ENCODE measurements around the gene TAF1C.

Gene TAF1C

GRCh38 chr16:84177741-84178073 is 9.2 kb downstream of the TAF1C start:
- Histone ChIP-seq H3K4me3 (ENCODE audit: low read length) (no peak overlapping the region), H3K36me3 (ENCODE audit: control insufficient read depth, insufficient read depth, low read length) (peaks cover 43% of the 10 kb centered on the region), H3K27me3 (ENCODE audit: control insufficient read depth, insufficient read depth, low read length) (no peaks in the 10 kb centered on the region), H3K27ac (ENCODE audit: low read length) (no peak overlapping the region), H3K4me1 (ENCODE audit: control insufficient read depth, insufficient read depth, low read length) (peaks cover 2% of the 10 kb centered on the region; the same call in 1 of the 2 replicates), H3K9me3 (ENCODE audit: control insufficient read depth, insufficient read depth, low read length) (no peaks in the 10 kb centered on the region)
- no CpG with 5 or more reads among the region's 9 CpGs for WGBS (ENCODE audit: insufficient coverage, insufficient read length)
- no peak for DNase-seq (ENCODE audit: low read depth, low spot score)

GRCh38 chr16:84176192-84177053 is 10.4 kb downstream of the TAF1C start:
- no peak for DNase-seq (ENCODE audit: low read depth, low spot score)
- no peaks in the 10 kb centered on the region for H3K9me3 ChIP-seq (ENCODE audit: control insufficient read depth, insufficient read depth, low read length)
- no peak overlapping the region for H3K27ac ChIP-seq (ENCODE audit: low read length)
- H3K27me3 ChIP-seq (ENCODE audit: control insufficient read depth, insufficient read depth, low read length), result no peaks in the 10 kb centered on the region
- no peak overlapping the region for H3K4me3 ChIP-seq (ENCODE audit: low read length)
- no CpG with 5 or more reads among the region's 18 CpGs for WGBS (ENCODE audit: insufficient coverage, insufficient read length)
- peaks cover 30% of the 10 kb centered on the region for H3K36me3 ChIP-seq (ENCODE audit: control insufficient read depth, insufficient read depth, low read length)
- peaks cover 2% of the 10 kb centered on the region; the same call in 1 of the 2 replicates for H3K4me1 ChIP-seq (ENCODE audit: control insufficient read depth, insufficient read depth, low read length)

- H3K9me3 ChIP-seq (ENCODE audit: control insufficient read depth, insufficient read depth, low read length), result no peaks in the 10 kb centered on the region
- peak; percentile 9 for DNase-seq (ENCODE audit: low read depth, low spot score)
- no peak overlapping the region for H3K4me3 ChIP-seq (ENCODE audit: low read length)
- no CpG with 5 or more reads among the region's 10 CpGs for WGBS (ENCODE audit: insufficient coverage, insufficient read length)
- peaks cover 2% of the 10 kb centered on the region; the same call in 1 of the 2 replicates for H3K4me1 ChIP-seq (ENCODE audit: control insufficient read depth, insufficient read depth, low read length)
- H3K27ac ChIP-seq (ENCODE audit: low read length), result no peak overlapping the region
- H3K36me3 ChIP-seq (ENCODE audit: control insufficient read depth, insufficient read depth, low read length), result peaks cover 21% of the 10 kb centered on the region
- H3K27me3 ChIP-seq (ENCODE audit: control insufficient read depth, insufficient read depth, low read length), result no peaks in the 10 kb centered on the region
These were observed 11.3 kb downstream of the TAF1C start for GRCh38 chr16:84175350-84176081.

- no peak for DNase-seq (ENCODE audit: low read depth, low spot score)
- WGBS (ENCODE audit: insufficient coverage, insufficient read length), result no CpG with 5 or more reads among the region's 11 CpGs
- no peaks in the 10 kb centered on the region for H3K9me3 ChIP-seq (ENCODE audit: control insufficient read depth, insufficient read depth, low read length)
These were observed 12.5 kb downstream of the TAF1C start for GRCh38 chr16:84174396-84174795.

GRCh38 chr16:84169765-84170310 is 17.0 kb downstream of the TAF1C start:
- no peak overlapping the region for H3K4me3 ChIP-seq (ENCODE audit: low read length)
- no peak overlapping the region for H3K27ac ChIP-seq (ENCODE audit: low read length)
- H3K9me3 ChIP-seq (ENCODE audit: control insufficient read depth, insufficient read depth, low read length), result no peaks in the 10 kb centered on the region
- no CpG with 5 or more reads among the region's 11 CpGs for whole genome bisulfite sequencing (ENCODE audit: insufficient coverage, insufficient read length)
- H3K4me1 ChIP-seq (ENCODE audit: control insufficient read depth, insufficient read depth, low read length), result no peaks in the 10 kb centered on the region
- H3K27me3 ChIP-seq (ENCODE audit: control insufficient read depth, insufficient read depth, low read length), result no peaks in the 10 kb centered on the region
- DNase-seq (ENCODE audit: low read depth, low spot score), result no peak
- no peaks in the 10 kb centered on the region for H3K36me3 ChIP-seq (ENCODE audit: control insufficient read depth, insufficient read depth, low read length)

More at GRCh38 chr16:84174396-84174795, 12.5 kb downstream of the TAF1C start:
- Histone ChIP-seq H3K27ac (ENCODE audit: low read length) (no peak overlapping the region), H3K4me1 (ENCODE audit: control insufficient read depth, insufficient read depth, low read length) (peaks cover 2% of the 10 kb centered on the region; the same call in 1 of the 2 replicates), H3K27me3 (ENCODE audit: control insufficient read depth, insufficient read depth, low read length) (no peaks in the 10 kb centered on the region), H3K4me3 (ENCODE audit: low read length) (no peak overlapping the region), H3K36me3 (ENCODE audit: control insufficient read depth, insufficient read depth, low read length) (peaks cover 14% of the 10 kb centered on the region)

GRCh38 chr16:84166796-84167695 is 19.8 kb downstream of the TAF1C start:
- Histone ChIP-seq H3K36me3 (ENCODE audit: control insufficient read depth, insufficient read depth, low read length) (no peaks in the 10 kb centered on the region), H3K4me1 (ENCODE audit: control insufficient read depth, insufficient read depth, low read length) (no peaks in the 10 kb centered on the region), H3K27ac (ENCODE audit: low read length) (no peak overlapping the region), H3K27me3 (ENCODE audit: control insufficient read depth, insufficient read depth, low read length) (no peaks in the 10 kb centered on the region), H3K4me3 (ENCODE audit: low read length) (no peak overlapping the region), H3K9me3 (ENCODE audit: control insufficient read depth, insufficient read depth, low read length) (no peaks in the 10 kb centered on the region)
- WGBS (ENCODE audit: insufficient coverage, insufficient read length), result no CpG with 5 or more reads among the region's 13 CpGs
- no peak for DNase-seq (ENCODE audit: low read depth, low spot score)

GRCh38 chr16:84165746-84166145 is 21.1 kb downstream of the TAF1C start:
- no peaks in the 10 kb centered on the region for H3K36me3 ChIP-seq (ENCODE audit: control insufficient read depth, insufficient read depth, low read length)
- no peak overlapping the region for H3K27ac ChIP-seq (ENCODE audit: low read length)
- no CpG with 5 or more reads among the region's 7 CpGs for WGBS (ENCODE audit: insufficient coverage, insufficient read length)
- no peak overlapping the region for H3K4me3 ChIP-seq (ENCODE audit: low read length)
- no peaks in the 10 kb centered on the region for H3K9me3 ChIP-seq (ENCODE audit: control insufficient read depth, insufficient read depth, low read length)
- H3K27me3 ChIP-seq (ENCODE audit: control insufficient read depth, insufficient read depth, low read length), result no peaks in the 10 kb centered on the region
- DNase-seq (ENCODE audit: low read depth, low spot score), result no peak
- H3K4me1 ChIP-seq (ENCODE audit: control insufficient read depth, insufficient read depth, low read length), result no peaks in the 10 kb centered on the region

- DNase-seq (ENCODE audit: low read depth, low spot score), result no peak
- Histone ChIP-seq H3K9me3 (ENCODE audit: control insufficient read depth, insufficient read depth, low read length) (no peaks in the 10 kb centered on the region), H3K27me3 (ENCODE audit: control insufficient read depth, insufficient read depth, low read length) (no peaks in the 10 kb centered on the region), H3K27ac (ENCODE audit: low read length) (no peak overlapping the region), H3K4me3 (ENCODE audit: low read length) (no peak overlapping the region), H3K36me3 (ENCODE audit: control insufficient read depth, insufficient read depth, low read length) (no peaks in the 10 kb centered on the region), H3K4me1 (ENCODE audit: control insufficient read depth, insufficient read depth, low read length) (no peaks in the 10 kb centered on the region)
- no CpG with 5 or more reads among the region's 3 CpGs for WGBS (ENCODE audit: insufficient coverage, insufficient read length)
These were observed 25.1 kb downstream of the TAF1C start for GRCh38 chr16:84161801-84162200.

- Histone ChIP-seq H3K4me3 (ENCODE audit: low read length) (no peak overlapping the region), H3K4me1 (ENCODE audit: control insufficient read depth, insufficient read depth, low read length) (no peaks in the 10 kb centered on the region), H3K27ac (ENCODE audit: low read length) (no peak overlapping the region), H3K27me3 (ENCODE audit: control insufficient read depth, insufficient read depth, low read length) (no peaks in the 10 kb centered on the region), H3K9me3 (ENCODE audit: control insufficient read depth, insufficient read depth, low read length) (no peaks in the 10 kb centered on the region), H3K36me3 (ENCODE audit: control insufficient read depth, insufficient read depth, low read length) (no peaks in the 10 kb centered on the region)
- WGBS (ENCODE audit: insufficient coverage, insufficient read length), result no CpG with 5 or more reads among the region's 10 CpGs
- DNase-seq (ENCODE audit: low read depth, low spot score), result no peak
These were observed 25.8 kb downstream of the TAF1C start for GRCh38 chr16:84161037-84161436.

- Histone ChIP-seq H3K4me1 (ENCODE audit: control insufficient read depth, insufficient read depth, low read length) (no peaks in the 10 kb centered on the region), H3K36me3 (ENCODE audit: control insufficient read depth, insufficient read depth, low read length) (no peaks in the 10 kb centered on the region), H3K27ac (ENCODE audit: low read length) (no peak overlapping the region), H3K9me3 (ENCODE audit: control insufficient read depth, insufficient read depth, low read length) (no peaks in the 10 kb centered on the region), H3K27me3 (ENCODE audit: control insufficient read depth, insufficient read depth, low read length) (no peaks in the 10 kb centered on the region), H3K4me3 (ENCODE audit: low read length) (no peak overlapping the region)
- no peak for DNase-seq (ENCODE audit: low read depth, low spot score)
- no CpG with 5 or more reads among the region's 1 CpG for WGBS (ENCODE audit: insufficient coverage, insufficient read length)
These were observed 27.1 kb downstream of the TAF1C start for GRCh38 chr16:84159800-84160199.

Measured in iPS DF 6.9 (cell line).